Esophagus muscularis mucosa (tissue), 4 donors: ENCODE measurements around the gene UNC5B.

Experiments
- CTCF ChIP-seq, 3 experiments: fragments of 200-600 bp in 2 of 3; fragments of 450-650 bp in 1 of 3; sonication (generic) in 2 of 3; IDR thresholded peaks; one replicate each; pipeline ENCODE4 v1.5.1; 2017 to 2019; ENCODE audit warnings: antibody characterized with exemption in 3 of 3, mild to moderate bottlenecking in 2 of 3, moderate library complexity in 1 of 3
- EP300 ChIP-seq: sonication (generic); formaldehyde crosslinking; IDR thresholded peaks from one replicate; pipeline ENCODE4 v1.6.1; 2017; ENCODE audit warnings: antibody characterized with exemption
- POLR2A ChIP-seq: fragments of 450-650 bp; IDR thresholded peaks from one replicate; pipeline ENCODE4 v1.6.1; 2017; ENCODE audit warnings: antibody characterized with exemption, moderate library complexity, mild to moderate bottlenecking, low read depth
- POLR2AphosphoS5 ChIP-seq, 2 donors: sonication (generic); formaldehyde crosslinking; IDR thresholded peaks; one replicate each; pipeline ENCODE4 v1.6.1; 2017; ENCODE audit warnings: antibody characterized with exemption in 2 of 2

- TF ChIP-seq POLR2AphosphoS5 (IDR thresholded peaks at IDR 0.05) = no peak
- TF ChIP-seq CTCF (IDR thresholded peaks at IDR 0.05) = no peak
- no peak for TF ChIP-seq POLR2A
- no peak for TF ChIP-seq EP300
Observed at GRCh38 chr10:71255808-71256660, 43.7 kb downstream of the UNC5B start.
